ENCODE data around the gene GGT1. TPM values are rescaled to one million over a fixed set of nuclear protein-coding genes. Genes with fewer than 3 reads are reported as not detected.
"Not testable (repeated sequence)": the region's sequence is repeated elsewhere in the genome, so short reads cannot be mapped to it uniquely, and the experiment has no call there.

The GGT1 gene
- total RNA-seq, 2 donors from 2014 or later, result 64.6 to 114 TPM

DNA sequence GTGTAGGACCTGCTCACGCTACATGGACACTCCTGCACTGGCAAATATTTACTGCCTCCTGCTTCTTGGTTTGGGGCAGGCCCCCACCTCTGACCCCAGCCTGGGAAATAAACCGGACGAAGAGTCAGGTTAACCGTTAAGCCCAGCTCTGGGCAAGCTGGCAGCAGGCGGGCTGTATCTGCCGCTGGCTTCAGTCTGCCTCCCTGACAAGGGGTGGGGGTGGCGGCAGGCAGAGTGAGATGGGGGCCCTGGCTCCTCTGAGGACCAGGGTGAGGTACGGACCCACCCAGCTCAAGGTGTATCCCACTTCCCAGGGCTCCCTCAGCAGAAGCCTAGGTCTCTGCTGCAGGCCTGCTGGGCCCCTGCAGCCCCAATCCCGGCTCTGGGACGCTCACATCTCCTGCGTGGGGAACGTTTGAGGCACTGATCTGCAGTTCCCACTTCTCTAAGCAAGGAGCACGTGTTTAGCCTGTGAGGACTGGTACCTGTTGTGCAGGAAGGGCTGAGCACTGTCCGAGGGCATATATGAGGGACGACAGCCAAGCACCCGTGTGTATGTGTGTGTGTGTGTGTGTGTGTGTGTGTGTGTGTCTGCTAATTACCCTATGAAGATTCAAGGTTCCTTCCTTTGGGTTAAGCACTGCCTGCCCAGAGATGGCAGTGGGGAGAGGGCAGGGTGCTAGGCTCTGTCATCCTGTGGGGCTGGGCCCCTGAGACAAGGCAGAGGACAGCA lies 9.0 kb upstream of the GGT1 start:
- WGBS, result 53% methylated on average over 16 of the region's 16 CpGs
- peaks cover 30% of the 10 kb centered on the region for H3K4me1 ChIP-seq (replicated peaks)
- intact Hi-C loops (cut with DNase I), result no loop called here

DNA sequence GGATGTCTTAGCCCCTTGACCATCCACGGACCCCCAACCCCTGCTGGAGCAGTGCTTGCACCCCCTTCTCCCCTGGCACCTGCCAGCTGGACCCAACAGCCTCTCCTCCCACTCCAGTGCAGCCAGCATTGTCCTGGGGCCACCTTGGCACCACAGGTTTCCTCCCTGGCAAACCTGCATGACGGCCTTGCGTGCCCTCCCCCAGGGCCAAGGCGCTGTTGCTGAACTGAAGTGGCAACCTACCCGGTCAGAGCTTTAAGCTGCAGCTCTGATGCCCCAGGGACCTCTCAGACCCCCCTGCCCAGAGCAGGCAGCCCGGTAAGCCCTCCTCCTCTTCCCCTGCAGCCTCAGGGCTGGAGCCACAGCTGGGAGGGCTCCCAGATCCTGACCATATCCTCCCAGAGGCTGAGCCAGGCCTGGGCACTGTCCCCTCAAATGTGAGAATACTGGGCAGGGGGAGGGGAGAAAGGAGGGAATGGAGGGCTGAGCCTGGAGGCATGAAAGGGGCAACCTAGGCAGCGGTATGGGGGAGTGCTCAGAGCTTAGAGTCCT lies 8.3 kb upstream of the GGT1 start:
- DNase-seq (ENCODE audit: low spot score), result peak; percentile 64
- Histone ChIP-seq H3K27me3 (replicated peaks; ENCODE audit: insufficient read depth) (no peaks in the 10 kb centered on the region), H3K9me3 (no peaks in the 10 kb centered on the region), H3K27ac (peak overlapping the region; percentile 81 to 86), H3K4me3 (peak overlapping the region in 1 of 2 donors; percentile 11), H3K36me3 (no peaks in the 10 kb centered on the region), H3K4me1 (replicated peaks) (peaks cover 24% of the 10 kb centered on the region)
- intact Hi-C loops (cut with DNase I), result no loop called here
- WGBS, result 42% methylated on average over 7 of the region's 7 CpGs
- TF ChIP-seq, protein P1, sequence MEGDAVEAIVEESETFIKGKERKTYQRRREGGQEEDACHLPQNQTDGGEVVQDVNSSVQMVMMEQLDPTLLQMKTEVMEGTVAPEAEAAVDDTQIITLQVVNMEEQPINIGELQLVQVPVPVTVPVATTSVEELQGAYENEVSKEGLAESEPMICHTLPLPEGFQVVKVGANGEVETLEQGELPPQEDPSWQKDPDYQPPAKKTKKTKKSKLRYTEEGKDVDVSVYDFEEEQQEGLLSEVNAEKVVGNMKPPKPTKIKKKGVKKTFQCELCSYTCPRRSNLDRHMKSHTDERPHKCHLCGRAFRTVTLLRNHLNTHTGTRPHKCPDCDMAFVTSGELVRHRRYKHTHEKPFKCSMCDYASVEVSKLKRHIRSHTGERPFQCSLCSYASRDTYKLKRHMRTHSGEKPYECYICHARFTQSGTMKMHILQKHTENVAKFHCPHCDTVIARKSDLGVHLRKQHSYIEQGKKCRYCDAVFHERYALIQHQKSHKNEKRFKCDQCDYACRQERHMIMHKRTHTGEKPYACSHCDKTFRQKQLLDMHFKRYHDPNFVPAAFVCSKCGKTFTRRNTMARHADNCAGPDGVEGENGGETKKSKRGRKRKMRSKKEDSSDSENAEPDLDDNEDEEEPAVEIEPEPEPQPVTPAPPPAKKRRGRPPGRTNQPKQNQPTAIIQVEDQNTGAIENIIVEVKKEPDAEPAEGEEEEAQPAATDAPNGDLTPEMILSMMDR (IDR thresholded peaks at IDR 0.05), result no peak
- TF ChIP-seq POLR2A (IDR thresholded peaks at IDR 0.05) (no peak), POLR2AphosphoS5 (IDR thresholded peaks at IDR 0.05) (no peak)

More for the DNA sequence above, 9.0 kb upstream of the GGT1 start:
- Histone ChIP-seq H3K27me3 (replicated peaks; ENCODE audit: insufficient read depth) (no peaks in the 10 kb centered on the region), H3K27ac (peak overlapping the region; percentile 81 to 86), H3K4me3 (no peak overlapping the region), H3K9me3 (no peaks in the 10 kb centered on the region), H3K36me3 (no peaks in the 10 kb centered on the region)
- no peak for TF ChIP-seq POLR2A (IDR thresholded peaks at IDR 0.05)
- TF ChIP-seq POLR2AphosphoS5 (IDR thresholded peaks at IDR 0.05), result no peak
- TF ChIP-seq, protein P1 (IDR thresholded peaks at IDR 0.05), result no peak
- no peak for DNase-seq (ENCODE audit: low spot score)

DNA sequence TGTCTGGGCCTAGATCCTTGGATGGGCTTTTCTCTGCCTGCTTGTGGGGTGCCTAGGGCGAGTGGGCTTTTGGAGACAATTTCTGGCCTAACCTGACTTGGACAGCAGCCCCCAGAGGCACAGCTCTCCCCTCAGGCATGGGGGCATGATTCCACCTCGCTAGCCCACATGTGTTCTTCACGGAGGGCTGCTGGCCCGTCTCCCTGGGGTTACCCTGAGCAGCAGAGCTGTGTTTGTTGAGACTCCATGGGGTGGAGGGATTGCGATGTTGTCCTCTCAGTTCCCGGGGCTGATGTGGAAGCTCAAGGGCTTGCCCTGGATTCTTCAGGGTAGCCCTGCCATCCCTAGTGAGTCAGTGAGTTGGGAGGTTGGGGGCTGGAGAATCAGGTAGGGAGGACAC lies 7.8 kb upstream of the GGT1 start:
- no peak for DNase-seq (ENCODE audit: low spot score)
- no peaks in the 10 kb centered on the region for H3K9me3 ChIP-seq
- H3K4me3 ChIP-seq, result no peak overlapping the region
- no peaks in the 10 kb centered on the region for H3K36me3 ChIP-seq
- peaks cover 24% of the 10 kb centered on the region for H3K4me1 ChIP-seq (replicated peaks)
- H3K27me3 ChIP-seq (replicated peaks; ENCODE audit: insufficient read depth), result no peaks in the 10 kb centered on the region
- intact Hi-C loops (cut with DNase I), result no loop called here
- TF ChIP-seq, protein P1 (IDR thresholded peaks at IDR 0.05), result no peak
- peak overlapping the region; percentile 81 to 86 for H3K27ac ChIP-seq
- 88% methylated on average over 6 of the region's 6 CpGs for WGBS

DNA sequence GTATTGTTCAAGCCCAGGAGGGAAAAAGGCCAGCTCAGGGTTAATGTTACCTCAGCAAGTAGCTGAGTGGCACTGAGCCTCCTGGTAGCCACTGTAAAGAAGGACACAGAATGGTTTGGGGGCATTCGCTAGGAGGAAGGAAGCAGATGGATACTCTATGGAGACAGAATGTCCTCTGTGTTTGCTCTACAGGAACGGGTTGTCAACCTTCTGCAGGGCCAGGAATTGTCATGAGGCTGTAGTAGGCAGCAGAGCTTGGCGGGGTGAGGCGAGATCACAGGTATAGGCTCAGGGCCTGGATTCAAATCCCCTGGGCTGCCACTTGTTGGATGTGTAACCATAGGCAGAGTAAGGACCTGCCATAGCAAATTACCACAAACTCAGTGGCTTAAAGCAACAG lies 7.1 kb upstream of the GGT1 start:
- peak; percentile 51 for DNase-seq (ENCODE audit: low spot score)
- Histone ChIP-seq H3K27ac (peak overlapping the region; percentile 81 to 86), H3K9me3 (no peaks in the 10 kb centered on the region), H3K4me3 (no peak overlapping the region), H3K36me3 (no peaks in the 10 kb centered on the region), H3K27me3 (replicated peaks; ENCODE audit: insufficient read depth) (no peaks in the 10 kb centered on the region), H3K4me1 (replicated peaks) (peaks cover 24% of the 10 kb centered on the region)
- peak; percentile 75 for TF ChIP-seq POLR2AphosphoS5 (IDR thresholded peaks at IDR 0.05)
- TF ChIP-seq, protein P1 (IDR thresholded peaks at IDR 0.05), result no peak
- 71% methylated on average over 4 of the region's 4 CpGs for WGBS
- intact Hi-C loops (cut with DNase I), result no loop called here

DNA sequence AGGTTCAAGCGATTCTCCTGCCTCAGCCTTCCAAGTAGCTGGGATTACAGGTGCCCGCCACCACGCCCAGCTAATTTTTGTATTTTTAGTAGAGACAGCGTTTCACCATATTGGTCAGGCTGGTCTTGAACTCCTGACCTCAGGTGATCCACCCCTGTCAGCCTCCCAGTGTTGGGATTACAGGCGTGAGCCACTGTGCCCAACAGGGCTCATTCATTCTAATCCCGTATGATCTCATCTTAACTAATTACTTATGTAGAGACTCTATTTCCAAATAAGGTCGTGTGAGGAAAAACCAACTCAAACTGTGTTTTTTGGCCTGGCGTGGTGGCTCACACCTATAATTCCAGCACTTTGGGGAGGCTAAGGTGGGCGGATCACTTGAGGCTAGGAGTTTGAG lies 5.9 kb upstream of the GGT1 start:
- not testable (repeated sequence) for H3K27ac ChIP-seq
- 87% methylated on average over 9 of the region's 9 CpGs for WGBS

More for the DNA sequence above, 5.9 kb upstream of the GGT1 start:
- intact Hi-C loops (cut with DNase I); H3K36me3 ChIP-seq; DNase-seq (ENCODE audit: low spot score); H3K27me3 ChIP-seq (replicated peaks; ENCODE audit: insufficient read depth); H3K9me3 ChIP-seq; H3K4me3 ChIP-seq: not testable (repeated sequence)
- H3K4me1 ChIP-seq (replicated peaks), result peaks cover 21% of the 10 kb centered on the region
